Endodermal cell (in vitro differentiated cells): Measurements from ENCODE around the gene UGT1A10. TPM values are rescaled to one million over a fixed set of nuclear protein-coding genes. Genes with fewer than 3 reads are reported as not detected.

ENCODE experiments used
- DNase-seq: peaks from one replicate; pipeline ENCODE4 v3.0.0-alpha.2; 2017
- H3K27ac ChIP-seq: 2 replicates; pipeline ENCODE4 v1.5.1; 2013; ENCODE audit warnings: mild to moderate bottlenecking, low read depth, low read length, moderate library complexity
- H3K27me3 ChIP-seq: 2 replicates; pipeline ENCODE4 v1.6.1; 2013; ENCODE audit warnings: mild to moderate bottlenecking, low read length, moderate library complexity; ENCODE audit not compliant: insufficient read depth, control insufficient read depth, poor library complexity, severe bottlenecking
- H3K36me3 ChIP-seq: 2 replicates; pipeline ENCODE4 v1.7.0; 2013; ENCODE audit warnings: mild to moderate bottlenecking, low read length, moderate library complexity; ENCODE audit not compliant: control insufficient read depth, insufficient read depth
- H3K4me1 ChIP-seq: one replicate; pipeline ENCODE4 v1.7.0; 2013; ENCODE audit warnings: low read length; ENCODE audit not compliant: control insufficient read depth, insufficient read depth
- H3K4me3 ChIP-seq: 2 replicates; pipeline ENCODE4 v1.5.1; 2013; ENCODE audit warnings: mild to moderate bottlenecking, low read length, moderate library complexity
- H3K9ac ChIP-seq: 2 replicates; pipeline ENCODE4 v1.6.1; 2013; ENCODE audit warnings: mild to moderate bottlenecking, low read length, moderate library complexity; ENCODE audit not compliant: poor library complexity, severe bottlenecking; ENCODE audit errors: extremely low read depth
- H3K9me3 ChIP-seq: 2 replicates; pipeline ENCODE4 v1.6.1; 2013; ENCODE audit warnings: mild to moderate bottlenecking, low read length, moderate library complexity; ENCODE audit not compliant: control insufficient read depth
- H3K27ac Mint-ChIP-seq: 2 replicates; pipeline ENCODE4 v1.8.0; 2020; ENCODE audit warnings: mixed read lengths
- H3K27me3 Mint-ChIP-seq: 2 replicates; pipeline ENCODE4 v1.8.0; 2021; ENCODE audit warnings: mild to moderate bottlenecking, mixed read lengths; ENCODE audit not compliant: insufficient read depth
- H3K36me3 Mint-ChIP-seq: 2 replicates; pipeline ENCODE4 v1.8.0; 2020; ENCODE audit warnings: low read depth, mixed read lengths
- H3K4me1 Mint-ChIP-seq: 2 replicates; pipeline ENCODE4 v1.8.0; 2020; ENCODE audit warnings: mixed read lengths
- H3K4me3 Mint-ChIP-seq: 2 replicates; pipeline ENCODE4 v1.8.0; 2020; ENCODE audit warnings: mild to moderate bottlenecking, moderate library complexity, mixed read lengths
- H3K9me3 Mint-ChIP-seq: 2 replicates; pipeline ENCODE4 v1.8.0; 2020; ENCODE audit warnings: mild to moderate bottlenecking, mixed read lengths
- WGBS, 2 experiments: methylation state at CpG; one replicate each; pipeline versions ENCODE4 v1.1.5 to v1.1.7; 2013; ENCODE audit warnings: missing lambda C conversion rate in 2 of 2, mixed read lengths in 1 of 2; ENCODE audit not compliant: insufficient coverage in 1 of 2, insufficient read length in 1 of 2; 5-methylcytosine and 5-hydroxymethylcytosine counted together
- total RNA-seq, 2 donors: library from RNA; stranded (reverse); fragmentation: NEBNext Ultra II Directional in 1 of 2; extraction: Animal tissue kit (Norgen Biotek cat#: 25700) in 1 of 2; gene quantifications; 2 replicates in 1 of 2; 3 replicates in 1 of 2; pipeline ENCODE4 v1.2.1, GENCODE V29; 2021
- TF ChIP-seq, protein P1 (sequence below): fragments of 200-600 bp; sonication (generic); conservative IDR thresholded peaks from 2 replicates; pipeline ENCODE4 v1.5.0; 2021; ENCODE audit warnings: antibody characterized with exemption, mild to moderate bottlenecking

UGT1A10 gene
- total RNA-seq, 2 donors from 2014 or later: 0.13 TPM; not detected in 1

- DNase-seq: peak; percentile 28
- Histone ChIP-seq H3K36me3 (no peaks in the 10 kb centered on the region), H3K27me3 (no peaks in the 10 kb centered on the region), H3K4me1 (no peaks in the 10 kb centered on the region), H3K9ac (no peak overlapping the region), H3K27ac (no peak overlapping the region), H3K9me3 (no peaks in the 10 kb centered on the region), H3K4me3 (no peak overlapping the region)
- WGBS, 2 experiments: 92 to 93% methylated on average over 9 to 13 of the region's 13 CpGs
- Mint-ChIP-seq H3K27me3 (peaks cover 2% of the 10 kb centered on the region), H3K36me3 (no peaks in the 10 kb centered on the region), H3K27ac (no peak overlapping the region), H3K4me1 (no peaks in the 10 kb centered on the region), H3K4me3 (no peak overlapping the region), H3K9me3 (peaks cover 3% of the 10 kb centered on the region)
- TF ChIP-seq, protein P1, sequence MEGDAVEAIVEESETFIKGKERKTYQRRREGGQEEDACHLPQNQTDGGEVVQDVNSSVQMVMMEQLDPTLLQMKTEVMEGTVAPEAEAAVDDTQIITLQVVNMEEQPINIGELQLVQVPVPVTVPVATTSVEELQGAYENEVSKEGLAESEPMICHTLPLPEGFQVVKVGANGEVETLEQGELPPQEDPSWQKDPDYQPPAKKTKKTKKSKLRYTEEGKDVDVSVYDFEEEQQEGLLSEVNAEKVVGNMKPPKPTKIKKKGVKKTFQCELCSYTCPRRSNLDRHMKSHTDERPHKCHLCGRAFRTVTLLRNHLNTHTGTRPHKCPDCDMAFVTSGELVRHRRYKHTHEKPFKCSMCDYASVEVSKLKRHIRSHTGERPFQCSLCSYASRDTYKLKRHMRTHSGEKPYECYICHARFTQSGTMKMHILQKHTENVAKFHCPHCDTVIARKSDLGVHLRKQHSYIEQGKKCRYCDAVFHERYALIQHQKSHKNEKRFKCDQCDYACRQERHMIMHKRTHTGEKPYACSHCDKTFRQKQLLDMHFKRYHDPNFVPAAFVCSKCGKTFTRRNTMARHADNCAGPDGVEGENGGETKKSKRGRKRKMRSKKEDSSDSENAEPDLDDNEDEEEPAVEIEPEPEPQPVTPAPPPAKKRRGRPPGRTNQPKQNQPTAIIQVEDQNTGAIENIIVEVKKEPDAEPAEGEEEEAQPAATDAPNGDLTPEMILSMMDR: no peak
Observed at GRCh38 chr2:233795735-233796171, 159.5 kb downstream of the UGT1A10 start.

GRCh38 chr2:233796254-233796653, 160.0 kb downstream of the UGT1A10 start:
- no peak overlapping the region for H3K27ac ChIP-seq
- H3K9ac ChIP-seq: no peak overlapping the region
- 95 to 100% methylated on average over 3 to 9 of the region's 9 CpGs for WGBS, 2 experiments
- no peaks in the 10 kb centered on the region for H3K36me3 ChIP-seq
- H3K27me3 ChIP-seq: no peaks in the 10 kb centered on the region
- H3K4me3 ChIP-seq: no peak overlapping the region
- H3K9me3 ChIP-seq: no peaks in the 10 kb centered on the region
- no peaks in the 10 kb centered on the region for H3K4me1 ChIP-seq
- H3K36me3 Mint-ChIP-seq: no peaks in the 10 kb centered on the region
- no peaks in the 10 kb centered on the region for H3K4me1 Mint-ChIP-seq
- H3K27me3 Mint-ChIP-seq: peaks cover 2% of the 10 kb centered on the region
- TF ChIP-seq, protein P1: no peak
- no peak overlapping the region for H3K4me3 Mint-ChIP-seq
- H3K9me3 Mint-ChIP-seq: peaks cover 3% of the 10 kb centered on the region
- peak; percentile 15 for DNase-seq
- H3K27ac Mint-ChIP-seq: no peak overlapping the region

DNA sequence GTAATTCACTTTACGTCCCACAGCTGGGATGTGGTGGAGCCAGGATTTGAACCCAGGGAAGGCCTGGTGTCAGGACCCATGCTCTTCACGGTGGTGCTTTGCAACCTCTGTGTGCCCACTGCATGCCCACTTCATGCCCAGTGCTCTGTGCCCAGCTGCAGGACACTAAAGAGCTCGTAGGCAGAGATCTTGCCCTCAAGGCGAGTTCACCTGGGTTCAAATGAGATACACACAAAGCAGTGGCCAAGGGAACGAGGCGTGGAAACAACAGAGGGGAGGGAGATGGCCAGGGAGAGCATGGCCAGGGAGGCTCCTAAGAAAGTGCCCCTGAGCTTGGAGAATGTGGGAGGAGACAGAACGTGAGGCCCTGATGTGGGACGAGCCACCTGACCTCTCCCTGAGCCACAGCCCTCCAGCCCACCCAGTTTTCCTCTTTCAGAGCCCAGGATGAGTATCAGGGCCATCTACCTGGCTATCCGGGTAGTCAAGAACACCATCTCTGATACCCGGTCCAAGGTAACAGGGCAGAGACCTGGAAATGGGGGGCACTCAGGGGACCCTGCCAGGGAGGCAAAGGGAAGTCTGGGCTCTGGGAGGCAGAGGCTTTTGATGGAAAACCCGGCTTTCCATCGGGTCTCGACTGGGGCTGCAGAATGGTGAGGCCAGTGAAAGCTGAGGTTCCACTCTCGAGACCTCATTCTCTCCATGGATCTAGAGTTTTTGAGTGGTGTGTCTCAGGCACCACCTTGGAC, 162.3 kb downstream of the UGT1A10 start:
- no peaks in the 10 kb centered on the region for H3K9me3 ChIP-seq
- Mint-ChIP-seq H3K27me3 (peaks cover 11% of the 10 kb centered on the region), H3K27ac (no peak overlapping the region), H3K36me3 (no peaks in the 10 kb centered on the region), H3K9me3 (peaks cover 3% of the 10 kb centered on the region), H3K4me1 (no peaks in the 10 kb centered on the region), H3K4me3 (no peak overlapping the region)
- no peak overlapping the region for H3K4me3 ChIP-seq
- no peak overlapping the region for H3K9ac ChIP-seq
- 87 to 91% methylated on average over 10 to 14 of the region's 14 CpGs for WGBS, 2 experiments
- TF ChIP-seq, protein P1: no peak
- H3K27me3 ChIP-seq: no peaks in the 10 kb centered on the region
- no peaks in the 10 kb centered on the region for H3K36me3 ChIP-seq
- DNase-seq: peak; percentile 23
- H3K4me1 ChIP-seq: no peaks in the 10 kb centered on the region
- H3K27ac ChIP-seq: no peak overlapping the region
